Keratinocyte (primary cell): Measurements from ENCODE around the gene GAREM1.

Experiments used
- EZH2 ChIP-seq: IDR thresholded peaks from one replicate; pipeline ENCODE4 v1.6.1; 2012; ENCODE audit warnings: inconsistent platforms, mild to moderate bottlenecking, low read length, moderate library complexity
- TF ChIP-seq, protein P1 (sequence below), 3 experiments: IDR thresholded peaks in 1 of 3; conservative IDR thresholded peaks in 1 of 3; optimal IDR thresholded peaks in 1 of 3; 2 replicates in 2 of 3; 3 replicates in 1 of 3; pipeline versions ENCODE3 to v1.5.1; 2011; ENCODE audit warnings: low read length in 3 of 3, mild to moderate bottlenecking in 3 of 3, moderate library complexity in 2 of 3, control low read depth in 1 of 3, inconsistent platforms in 1 of 3; ENCODE audit not compliant: insufficient read depth in 2 of 3; ENCODE audit errors: extremely low read depth in 1 of 3

DNA sequence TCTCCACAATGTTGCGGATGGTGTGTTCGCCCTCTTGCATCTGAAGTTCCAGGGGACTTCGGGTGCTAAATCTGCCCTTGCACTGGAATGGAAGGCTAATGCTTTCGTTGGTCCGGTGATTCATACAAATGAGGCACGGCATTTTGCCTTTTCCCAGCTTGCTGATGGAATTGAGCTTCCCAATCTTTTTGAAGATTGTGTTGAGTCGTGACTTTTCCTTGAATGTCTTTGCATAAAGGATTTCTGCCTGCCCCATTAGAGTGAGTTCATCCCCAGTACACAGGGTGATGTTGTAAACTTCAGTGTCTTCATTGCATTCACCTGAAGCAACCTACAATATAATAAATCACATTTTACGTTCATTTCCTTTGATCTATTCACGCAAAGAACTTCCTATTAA lies 182.8 kb downstream of the GAREM1 start:
- TF ChIP-seq, protein P1, sequence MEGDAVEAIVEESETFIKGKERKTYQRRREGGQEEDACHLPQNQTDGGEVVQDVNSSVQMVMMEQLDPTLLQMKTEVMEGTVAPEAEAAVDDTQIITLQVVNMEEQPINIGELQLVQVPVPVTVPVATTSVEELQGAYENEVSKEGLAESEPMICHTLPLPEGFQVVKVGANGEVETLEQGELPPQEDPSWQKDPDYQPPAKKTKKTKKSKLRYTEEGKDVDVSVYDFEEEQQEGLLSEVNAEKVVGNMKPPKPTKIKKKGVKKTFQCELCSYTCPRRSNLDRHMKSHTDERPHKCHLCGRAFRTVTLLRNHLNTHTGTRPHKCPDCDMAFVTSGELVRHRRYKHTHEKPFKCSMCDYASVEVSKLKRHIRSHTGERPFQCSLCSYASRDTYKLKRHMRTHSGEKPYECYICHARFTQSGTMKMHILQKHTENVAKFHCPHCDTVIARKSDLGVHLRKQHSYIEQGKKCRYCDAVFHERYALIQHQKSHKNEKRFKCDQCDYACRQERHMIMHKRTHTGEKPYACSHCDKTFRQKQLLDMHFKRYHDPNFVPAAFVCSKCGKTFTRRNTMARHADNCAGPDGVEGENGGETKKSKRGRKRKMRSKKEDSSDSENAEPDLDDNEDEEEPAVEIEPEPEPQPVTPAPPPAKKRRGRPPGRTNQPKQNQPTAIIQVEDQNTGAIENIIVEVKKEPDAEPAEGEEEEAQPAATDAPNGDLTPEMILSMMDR (optimal IDR thresholded peaks at IDR 0.05 in 1 of 3, IDR thresholded peaks at IDR 0.05 in 1 of 3, conservative IDR thresholded peaks at IDR 0.05 in 1 of 3; ENCODE audit: extremely low read depth in 1 of 3, insufficient read depth in 2 of 3, low read length in 3 of 3) = no peak
- no peak for TF ChIP-seq EZH2
